Activated T-cell treated with anti-CD3 and anti-CD28 coated beads, Interleukin-2, amount 50 U/mL, for 48 hours (primary cell): ENCODE data around the gene GALNT15.

ENCODE experiments used
- DNase-seq, 2 experiments: peaks; one replicate each; pipeline ENCODE4 v3.0.0-alpha.2; 2020

GALNT15 gene

GRCh38 chr3:16168211-16168610, 6.3 kb upstream of the GALNT15 start:
- no peak for DNase-seq

GRCh38 chr3:16171009-16171408, 3.5 kb upstream of the GALNT15 start:
- no peak for DNase-seq

- DNase-seq: no peak
Measured at GRCh38 chr3:16171825-16172224, 2.7 kb upstream of the GALNT15 start.

- DNase-seq: no peak
Measured at GRCh38 chr3:16173283-16174025, 1.0 kb upstream of the GALNT15 start.

GRCh38 chr3:16174026-16174355, 489 bp upstream of the GALNT15 start:
- DNase-seq: no peak

GRCh38 chr3:16174976-16175901, 759 bp downstream of the GALNT15 start:
- no peak for DNase-seq

GRCh38 chr3:16176391-16177030, 2.0 kb downstream of the GALNT15 start:
- DNase-seq: no peak

- no peak for DNase-seq
Measured at GRCh38 chr3:16177382-16177781, 2.9 kb downstream of the GALNT15 start.

GRCh38 chr3:16177962-16178627, 3.6 kb downstream of the GALNT15 start:
- DNase-seq: peak; percentile 81 to 84

GRCh38 chr3:16178628-16178988, 4.1 kb downstream of the GALNT15 start:
- DNase-seq: no peak

- DNase-seq: no peak
Measured at GRCh38 chr3:16179261-16179660, 4.8 kb downstream of the GALNT15 start.

GRCh38 chr3:16179771-16180736, 5.6 kb downstream of the GALNT15 start:
- DNase-seq: no peak

- DNase-seq: no peak
Measured at GRCh38 chr3:16180737-16181134, 6.3 kb downstream of the GALNT15 start.

GRCh38 chr3:16181361-16181760, 6.9 kb downstream of the GALNT15 start:
- no peak for DNase-seq

- no peak for DNase-seq
Measured at GRCh38 chr3:16182183-16182582, 7.7 kb downstream of the GALNT15 start.

- DNase-seq: no peak
Measured at GRCh38 chr3:16182612-16183011, 8.1 kb downstream of the GALNT15 start.

- no peak for DNase-seq
Measured at GRCh38 chr3:16183082-16183481, 8.6 kb downstream of the GALNT15 start.

GRCh38 chr3:16183601-16184270, 9.3 kb downstream of the GALNT15 start:
- no peak for DNase-seq

- DNase-seq: no peak
Measured at GRCh38 chr3:16186086-16186485, 11.6 kb downstream of the GALNT15 start.

- peak in 1 of 2 experiments; percentile 38 for DNase-seq
Measured at GRCh38 chr3:16186565-16186964, 12.1 kb downstream of the GALNT15 start.

- no peak for DNase-seq
Measured at GRCh38 chr3:16187213-16187790, 12.8 kb downstream of the GALNT15 start.
